ENCODE measurements around the gene SCNN1B. TPM values are rescaled to one million over a fixed set of nuclear protein-coding genes. Genes with fewer than 3 reads are reported as not detected.

SCNN1B gene
- total RNA-seq, 1 donor = not detected

- H3K27me3 ChIP-seq (ENCODE audit: insufficient read depth, low read length) = no peaks in the 10 kb centered on the region
- no peak overlapping the region for H3K4me3 ChIP-seq (ENCODE audit: insufficient read depth, low read length)
- no peaks in the 10 kb centered on the region for H3K9me3 ChIP-seq (ENCODE audit: low read depth, low read length)
- DNase-seq (ENCODE audit: insufficient read length, low spot score, missing footprints) = no peak
- H2AFZ ChIP-seq (ENCODE audit: low read length) = no peak overlapping the region
- peaks cover 25% of the 10 kb centered on the region for H3K4me1 ChIP-seq (ENCODE audit: insufficient read depth, low read length)
- no peak for TF ChIP-seq CTCF (IDR thresholded peaks at IDR 0.05; ENCODE audit: extremely low read depth, low read depth, low read length)
- peaks cover 5% of the 10 kb centered on the region for H4K20me1 ChIP-seq (ENCODE audit: insufficient read depth, low read length)
- no peak overlapping the region for H3K27ac ChIP-seq (ENCODE audit: low read depth, low read length)
- no peak overlapping the region for H3K4me2 ChIP-seq (ENCODE audit: insufficient read depth, low read length)
- no peaks in the 10 kb centered on the region for H3K79me2 ChIP-seq (ENCODE audit: insufficient read depth, low read length)
- H3K36me3 ChIP-seq (ENCODE audit: insufficient read depth, low read length) = peaks cover 24% of the 10 kb centered on the region
These were observed 117.9 kb downstream of the SCNN1B start for GRCh38 chr16:23420011-23420410.

- TF ChIP-seq CTCF (IDR thresholded peaks at IDR 0.05; ENCODE audit: extremely low read depth, low read depth, low read length) = no peak
- Histone ChIP-seq H3K9me3 (ENCODE audit: low read depth, low read length) (no peaks in the 10 kb centered on the region), H3K4me1 (ENCODE audit: insufficient read depth, low read length) (peaks cover 25% of the 10 kb centered on the region), H2AFZ (ENCODE audit: low read length) (no peak overlapping the region), H3K4me3 (ENCODE audit: insufficient read depth, low read length) (no peak overlapping the region), H3K4me2 (ENCODE audit: insufficient read depth, low read length) (peak overlapping the region; percentile 15), H4K20me1 (ENCODE audit: insufficient read depth, low read length) (peaks cover 5% of the 10 kb centered on the region), H3K27me3 (ENCODE audit: insufficient read depth, low read length) (no peaks in the 10 kb centered on the region), H3K79me2 (ENCODE audit: insufficient read depth, low read length) (no peaks in the 10 kb centered on the region), H3K27ac (ENCODE audit: low read depth, low read length) (peak overlapping the region; percentile 51), H3K36me3 (ENCODE audit: insufficient read depth, low read length) (peaks cover 5% of the 10 kb centered on the region)
- DNase-seq (ENCODE audit: insufficient read length, low spot score, missing footprints) = peak; percentile 84
These were observed 121.5 kb downstream of the SCNN1B start for GRCh38 chr16:23423496-23424049.

GRCh38 chr16:23424292-23424958 lies 122.3 kb downstream of the SCNN1B start:
- Histone ChIP-seq H3K27me3 (ENCODE audit: insufficient read depth, low read length) (no peaks in the 10 kb centered on the region), H3K79me2 (ENCODE audit: insufficient read depth, low read length) (no peaks in the 10 kb centered on the region), H2AFZ (ENCODE audit: low read length) (no peak overlapping the region), H3K27ac (ENCODE audit: low read depth, low read length) (peak overlapping the region; percentile 1), H3K9me3 (ENCODE audit: low read depth, low read length) (no peaks in the 10 kb centered on the region), H3K36me3 (ENCODE audit: insufficient read depth, low read length) (peaks cover 6% of the 10 kb centered on the region), H3K4me1 (ENCODE audit: insufficient read depth, low read length) (peaks cover 25% of the 10 kb centered on the region), H4K20me1 (ENCODE audit: insufficient read depth, low read length) (peaks cover 5% of the 10 kb centered on the region), H3K4me3 (ENCODE audit: insufficient read depth, low read length) (no peak overlapping the region), H3K4me2 (ENCODE audit: insufficient read depth, low read length) (no peak overlapping the region)
- DNase-seq (ENCODE audit: insufficient read length, low spot score, missing footprints) = no peak
- no peak for TF ChIP-seq CTCF (IDR thresholded peaks at IDR 0.05; ENCODE audit: extremely low read depth, low read depth, low read length)

- Histone ChIP-seq H3K79me2 (ENCODE audit: insufficient read depth, low read length) (no peaks in the 10 kb centered on the region), H3K27me3 (ENCODE audit: insufficient read depth, low read length) (no peaks in the 10 kb centered on the region)
These were observed 126.2 kb downstream of the SCNN1B start for GRCh38 chr16:23428351-23428750.

More at GRCh38 chr16:23428351-23428750, 126.2 kb downstream of the SCNN1B start:
- peaks cover 35% of the 10 kb centered on the region for H3K36me3 ChIP-seq (ENCODE audit: insufficient read depth, low read length)
- no peaks in the 10 kb centered on the region for H3K9me3 ChIP-seq (ENCODE audit: low read depth, low read length)
- no peak for TF ChIP-seq CTCF (IDR thresholded peaks at IDR 0.05; ENCODE audit: extremely low read depth, low read depth, low read length)
- H4K20me1 ChIP-seq (ENCODE audit: insufficient read depth, low read length) = peaks cover 5% of the 10 kb centered on the region
- H3K27ac ChIP-seq (ENCODE audit: low read depth, low read length) = no peak overlapping the region
- H3K4me3 ChIP-seq (ENCODE audit: insufficient read depth, low read length) = no peak overlapping the region
- H3K4me1 ChIP-seq (ENCODE audit: insufficient read depth, low read length) = peaks cover 14% of the 10 kb centered on the region
- no peak for DNase-seq (ENCODE audit: insufficient read length, low spot score, missing footprints)
- H3K4me2 ChIP-seq (ENCODE audit: insufficient read depth, low read length) = no peak overlapping the region
- no peak overlapping the region for H2AFZ ChIP-seq (ENCODE audit: low read length)

All from osteoblast (primary cell).